SU-DHL-6 (cell line): Measurements from ENCODE around the gene IL1R2.

ENCODE experiments used
- H2AFZ ChIP-seq: fragments of 200-600 bp; sonication (generic); 2 replicates; pipeline ENCODE4 v1.6.1; 2014; ENCODE audit warnings: low read depth, mild to moderate bottlenecking, moderate library complexity, mixed read lengths, antibody characterized with exemption, low read length; ENCODE audit not compliant: severe bottlenecking
- H3F3A ChIP-seq: fragments of 200-600 bp; shearing (Covaris generic); 2 replicates; pipeline ENCODE4 v1.6.0; 2016; ENCODE audit warnings: antibody characterized with exemption, mild to moderate bottlenecking; ENCODE audit not compliant: insufficient read depth
- H3K27ac ChIP-seq: fragments of 200-600 bp; sonication (generic); 2 replicates; pipeline ENCODE4 v1.5.1; 2016; ENCODE audit warnings: low read depth, mild to moderate bottlenecking, low read length, moderate library complexity, mixed read lengths
- H3K27me3 ChIP-seq: fragments of 200-600 bp; sonication (generic), shearing (Covaris generic); 2 replicates; pipeline ENCODE4 v1.6.0; 2014; ENCODE audit warnings: mild to moderate bottlenecking, low read length
- H3K36me3 ChIP-seq: fragments of 200-600 bp; sonication (generic); 2 replicates; pipeline ENCODE4 v1.6.1; 2014; ENCODE audit warnings: mild to moderate bottlenecking, low read length, mixed read lengths
- H3K4me2 ChIP-seq: fragments of 300-600, 200-600 bp; shearing (Covaris generic), sonication (generic); 2 replicates; pipeline ENCODE4 v1.6.0; 2014; ENCODE audit warnings: low read length, low read depth, mild to moderate bottlenecking; ENCODE audit not compliant: poor library complexity, severe bottlenecking
- H3K4me3 ChIP-seq: fragments of 200-600 bp; sonication (generic); 2 replicates; pipeline ENCODE4 v1.5.1; 2014; ENCODE audit warnings: antibody characterized with exemption, low read length, mild to moderate bottlenecking, mixed read lengths; ENCODE audit not compliant: insufficient read depth, poor library complexity, severe bottlenecking
- H3K79me2 ChIP-seq: fragments of 200-600 bp; sonication (generic); 2 replicates; pipeline ENCODE4 v1.6.1; 2014; ENCODE audit warnings: mild to moderate bottlenecking, low read length, moderate library complexity; ENCODE audit not compliant: insufficient read depth
- H3K9ac ChIP-seq: fragments of 200-600 bp; sonication (generic); 2 replicates; pipeline ENCODE4 v1.7.0; 2014; ENCODE audit warnings: mild to moderate bottlenecking, low read length
- H3K9me2 ChIP-seq: fragments of 200-600 bp; sonication (generic); replicated peaks from 2 replicates; pipeline ENCODE4 v1.6.1; 2014; ENCODE audit warnings: low read length; ENCODE audit not compliant: insufficient read depth
- H3K9me3 ChIP-seq: fragments of 200-600 bp; sonication (generic); 2 replicates; pipeline ENCODE4 v1.6.1; 2014; ENCODE audit warnings: low read length, mixed read lengths; ENCODE audit not compliant: insufficient read depth
- H4K20me1 ChIP-seq: fragments of 200-600 bp; sonication (generic); 2 replicates; pipeline ENCODE4 v1.6.1; 2014; ENCODE audit warnings: low read depth, mild to moderate bottlenecking, antibody characterized with exemption, low read length, moderate library complexity, mixed read lengths
- CTCF ChIP-seq: fragments of 200-600 bp; sonication (generic); IDR thresholded peaks from one replicate; pipeline ENCODE4 v1.5.1; 2017; ENCODE audit warnings: antibody characterized with exemption, mild to moderate bottlenecking, low read length, moderate library complexity; ENCODE audit not compliant: insufficient read depth, poor library complexity, severe bottlenecking
- EZH2phosphoT487 ChIP-seq: fragments of 200-600 bp; sonication (generic), shearing (Covaris generic); conservative IDR thresholded peaks from 2 replicates; pipeline ENCODE4 v1.6.1; 2018; ENCODE audit warnings: mild to moderate bottlenecking, antibody characterized with exemption, low read length, moderate library complexity, mixed read lengths

IL1R2 gene

GRCh38 chr2:101963198-101963597 lies 28.6 kb upstream of the IL1R2 start:
- no peaks in the 10 kb centered on the region for H3K27me3 ChIP-seq
- no peaks in the 10 kb centered on the region for H3K9me3 ChIP-seq
- H3K27ac ChIP-seq: no peak overlapping the region
- H3K9me2 ChIP-seq: no peaks in the 10 kb centered on the region
- no peak overlapping the region for H3K4me2 ChIP-seq
- H3K79me2 ChIP-seq: no peaks in the 10 kb centered on the region
- TF ChIP-seq CTCF (no peak), EZH2phosphoT487 (no peak)
- no peak overlapping the region for H2AFZ ChIP-seq
- no peaks in the 10 kb centered on the region for H3K36me3 ChIP-seq
- H3K4me3 ChIP-seq: no peak overlapping the region
- no peak overlapping the region for H3K9ac ChIP-seq
- H3F3A ChIP-seq: no peaks in the 10 kb centered on the region
- H4K20me1 ChIP-seq: no peaks in the 10 kb centered on the region

- no peaks in the 10 kb centered on the region for H3K79me2 ChIP-seq
- no peaks in the 10 kb centered on the region for H3K9me3 ChIP-seq
- TF ChIP-seq EZH2phosphoT487 (no peak), CTCF (no peak)
- H3F3A ChIP-seq: no peaks in the 10 kb centered on the region
- no peak overlapping the region for H3K4me2 ChIP-seq
- no peaks in the 10 kb centered on the region for H3K36me3 ChIP-seq
- no peak overlapping the region for H3K9ac ChIP-seq
- no peaks in the 10 kb centered on the region for H3K27me3 ChIP-seq
- no peak overlapping the region for H2AFZ ChIP-seq
- no peaks in the 10 kb centered on the region for H3K9me2 ChIP-seq
- H4K20me1 ChIP-seq: no peaks in the 10 kb centered on the region
- H3K27ac ChIP-seq: no peak overlapping the region
- no peak overlapping the region for H3K4me3 ChIP-seq
These were observed 23.8 kb upstream of the IL1R2 start for GRCh38 chr2:101967826-101968513.

GRCh38 chr2:101969723-101970122 lies 22.0 kb upstream of the IL1R2 start:
- Histone ChIP-seq H4K20me1 (no peaks in the 10 kb centered on the region), H3K79me2 (no peaks in the 10 kb centered on the region), H3K27me3 (no peaks in the 10 kb centered on the region), H3K9me3 (no peaks in the 10 kb centered on the region), H2AFZ (no peak overlapping the region), H3K4me3 (no peak overlapping the region), H3F3A (no peaks in the 10 kb centered on the region), H3K9me2 (no peaks in the 10 kb centered on the region), H3K36me3 (no peaks in the 10 kb centered on the region), H3K27ac (no peak overlapping the region), H3K9ac (no peak overlapping the region), H3K4me2 (no peak overlapping the region)
- TF ChIP-seq EZH2phosphoT487 (no peak), CTCF (no peak)
